Endothelial cell of umbilical vein (primary cell): ENCODE data around the gene ESPN. TPM values are rescaled to one million over a fixed set of nuclear protein-coding genes. Genes with fewer than 3 reads are reported as not detected.
A peak's percentile ranks its signal among the peaks of the same experiment; 100 is the strongest.

Experiments
- BruUV-seq: library from RNA; stranded (reverse); fragments of 400-500 nt; replicated peaks from 2 replicates; lab custom pipeline; 2021; lab: Mats Ljungman, UMichigan
- CTCF ChIA-PET: fragments of 300-600, 350-600 bp; sonication (Branson Sonifier 250); formaldehyde crosslinking; loops from one replicate; lab custom pipeline; 2021; ENCODE audit warnings: antibody characterized with exemption, inconsistent platforms; lab: Charles Lee
- POLR2A ChIA-PET: fragments of 300-600, 350-600 bp; sonication (Branson Sonifier 250); formaldehyde crosslinking; loops from one replicate; lab custom pipeline; 2021; ENCODE audit warnings: antibody characterized with exemption, inconsistent platforms; lab: Charles Lee
- DNase-seq: peaks from one replicate; pipeline ENCODE4 v3.0.0-alpha.2; 2011; ENCODE audit warnings: low read depth, low spot score
- FAIRE-seq: peaks from 2 replicates; lab custom pipeline; 2011; peaks lifted over from hg19 to GRCh38; lab: Jason Lieb, UNC
- H2AFZ ChIP-seq: 2 replicates; pipeline ENCODE4 v1.6.0; 2012; ENCODE audit warnings: low read depth, low read length, control low read depth, inconsistent platforms
- H3K27ac ChIP-seq: 2 replicates; pipeline ENCODE4 v1.5.1; 2011; ENCODE audit warnings: low read depth, mild to moderate bottlenecking, control low read depth, low read length, moderate library complexity; ENCODE audit not compliant: insufficient read depth
- H3K27me3 ChIP-seq, 2 experiments: 2 replicates each; pipeline versions ENCODE4 v1.6.0 to v1.6.1; 2011; ENCODE audit warnings: low read length in 2 of 2, mixed read lengths in 1 of 2; ENCODE audit not compliant: control insufficient read depth in 2 of 2, insufficient read depth in 2 of 2
- H3K36me3 ChIP-seq, 2 experiments: 2 replicates in 1 of 2; 3 replicates in 1 of 2; pipeline ENCODE4 v1.5.1; 2011; ENCODE audit warnings: low read length in 2 of 2, mild to moderate bottlenecking in 1 of 2, moderate library complexity in 1 of 2; ENCODE audit not compliant: control insufficient read depth in 2 of 2, insufficient read depth in 2 of 2; ENCODE audit errors: extremely low read depth in 1 of 2
- H3K4me1 ChIP-seq: 3 replicates; pipeline ENCODE4 v1.5.1; 2011; ENCODE audit warnings: mild to moderate bottlenecking, low read length; ENCODE audit not compliant: control insufficient read depth, insufficient read depth; ENCODE audit errors: extremely low read depth
- H3K4me2 ChIP-seq: 2 replicates; pipeline ENCODE4 v1.6.1; 2011; ENCODE audit warnings: low read length, control low read depth, mixed read lengths; ENCODE audit not compliant: insufficient read depth
- H3K4me3 ChIP-seq, 3 experiments: fragments of 200-600 bp in 1 of 3; sonication (generic), shearing (Covaris generic) in 1 of 3; replicated peaks in 1 of 3; 2 replicates each; pipeline ENCODE4 v1.5.1; 2011 to 2016; ENCODE audit warnings: control low read depth in 3 of 3, low read length in 3 of 3, mild to moderate bottlenecking in 2 of 3, inconsistent platforms in 1 of 3, low read depth in 1 of 3, moderate library complexity in 1 of 3; ENCODE audit not compliant: insufficient read depth in 1 of 3
- H3K79me2 ChIP-seq: 2 replicates; pipeline ENCODE4 v1.6.0; 2012; ENCODE audit warnings: low read length, inconsistent platforms; ENCODE audit not compliant: control insufficient read depth, insufficient read depth
- H3K9ac ChIP-seq: replicated peaks from 2 replicates; pipeline ENCODE3; 2011; ENCODE audit warnings: low read length, control low read depth; ENCODE audit not compliant: insufficient read depth; ENCODE audit errors: extremely low read depth
- H3K9me1 ChIP-seq: replicated peaks from 3 replicates; pipeline ENCODE4 v1.6.0; 2011; ENCODE audit warnings: mild to moderate bottlenecking, low read length; ENCODE audit not compliant: control insufficient read depth, insufficient read depth; ENCODE audit errors: extremely low read depth
- H3K9me3 ChIP-seq: replicated peaks from 2 replicates; pipeline ENCODE4 v1.5.1; 2012; ENCODE audit warnings: low read length, inconsistent platforms; ENCODE audit not compliant: control insufficient read depth, insufficient read depth
- H4K20me1 ChIP-seq: replicated peaks from 2 replicates; pipeline ENCODE3; 2011; ENCODE audit warnings: mild to moderate bottlenecking, low read length; ENCODE audit not compliant: control insufficient read depth, insufficient read depth; ENCODE audit errors: extremely low read depth
- EZH2 ChIP-seq: IDR thresholded peaks from 2 replicates; pipeline ENCODE4 v1.6.1; 2012; ENCODE audit warnings: borderline replicate concordance, low read depth, mild to moderate bottlenecking, moderate library complexity, low read length, inconsistent platforms; ENCODE audit not compliant: severe bottlenecking
- FOS ChIP-seq: IDR thresholded peaks from 2 replicates; pipeline ENCODE4 v1.6.1; 2011; ENCODE audit warnings: mild to moderate bottlenecking, low read length, moderate library complexity, borderline replicate concordance; ENCODE audit not compliant: insufficient read depth
- JUN ChIP-seq: IDR thresholded peaks from 2 replicates; pipeline ENCODE4 v1.6.1; 2011; ENCODE audit warnings: borderline replicate concordance, low read depth; ENCODE audit not compliant: insufficient read length, insufficient read depth
- dilution Hi-C: fragments of 300-500 bp; cut with MboI; formaldehyde crosslinking; loops from one replicate; pipeline ENCODE4 v1.15.0; 2019; ENCODE audit warnings: low sequenced_read_pairs; ENCODE audit not compliant: extremely low pct_ligation_motif_present
- intact Hi-C: fragments of 100-400 bp; cut with micrococcal nuclease; formaldehyde crosslinking; loops from one replicate; pipeline ENCODE4 v1.10.0; 2022
- polyA plus RNA-seq, 4 experiments: library from polyadenylated mRNA; depleted of rRNA in 3 of 4; stranded (reverse) in 3 of 4; unstranded in 1 of 4; fragments of >200 nt; gene quantifications; 2 replicates each; pipeline versions ENCODE4 v1.2.1 to v1.2.3, GENCODE V29; 2011 to 2012; ENCODE audit warnings: missing spikeins in 1 of 4
- total RNA-seq: library from RNA; stranded (reverse); gene quantifications from 2 replicates; pipeline ENCODE4 v1.2.3, GENCODE V29; 2021
- TF ChIP-seq, protein P1 (sequence below), 2 donors: IDR thresholded peaks; 1 replicate in 1 of 2; 2 replicates in 1 of 2; pipeline ENCODE4 v1.5.1; 2011; ENCODE audit warnings: low read length in 2 of 2, mild to moderate bottlenecking in 2 of 2, moderate library complexity in 2 of 2, control low read depth in 1 of 2, inconsistent platforms in 1 of 2, low read depth in 1 of 2; ENCODE audit not compliant: insufficient read depth in 1 of 2; ENCODE audit errors: extremely low read depth in 1 of 2

The ESPN gene
- total and polyA plus RNA-seq, 2 donors (not counting 3 experiments of a cell fraction or from before 2014, with no cell fraction given) = 0.54 to 0.71 TPM

DNA sequence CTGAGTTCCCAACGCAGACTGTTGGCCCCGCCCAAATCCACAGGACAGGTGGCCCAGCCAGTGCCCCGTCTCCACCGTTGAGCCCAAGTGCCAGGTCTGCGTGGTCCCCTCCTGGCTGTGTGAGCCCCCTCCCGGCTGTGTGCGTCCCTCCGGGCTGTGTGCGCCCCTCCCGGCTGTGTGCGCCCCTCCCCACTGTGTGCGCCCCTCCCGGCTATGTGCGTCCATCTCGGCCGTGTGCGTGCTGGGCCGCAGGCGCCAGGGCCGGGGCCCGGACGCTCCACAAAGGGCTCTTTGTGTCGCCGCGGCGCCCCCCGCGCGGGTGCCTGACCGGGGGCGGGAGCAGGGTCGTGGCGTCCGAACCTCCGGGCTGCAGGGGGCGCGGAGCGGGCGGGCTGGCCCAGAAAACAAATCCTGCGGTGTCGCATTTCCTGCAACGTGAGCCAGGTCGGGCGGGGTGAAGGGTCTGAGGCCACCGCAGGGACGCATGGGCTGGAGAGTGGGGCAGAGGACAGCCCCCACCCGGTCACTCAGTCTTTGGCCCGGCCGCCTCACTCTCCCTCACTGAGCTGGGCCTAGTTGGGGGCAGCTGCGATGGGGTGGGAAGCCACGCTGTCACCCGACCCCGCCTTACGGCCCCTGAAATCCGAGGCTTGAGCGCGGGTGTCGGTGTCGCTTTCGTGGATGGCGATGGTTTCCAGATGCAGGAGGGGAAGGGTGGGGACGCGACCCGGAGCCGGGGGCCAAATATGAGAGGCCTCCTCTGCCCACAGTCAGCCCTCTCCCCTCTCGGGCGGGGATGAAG is 22.6 kb downstream of the ESPN start:
- no peaks in the 10 kb centered on the region for H3K36me3 ChIP-seq
- dilution Hi-C loops (no loop called here), intact Hi-C loops (no loop called here)
- no peaks in the 10 kb centered on the region for H3K4me1 ChIP-seq
- no peak overlapping the region for H2AFZ ChIP-seq
- ChIA-PET CTCF (interaction anchor here (0.6 kb wide), 1 partner anchor 44 kb away, joined by 4 read pairs; the partner anchor contains the start of gene PLEKHG5), POLR2A (no interaction called here)
- no peak overlapping the region for H3K9ac ChIP-seq
- H3K4me2 ChIP-seq = no peak overlapping the region
- H3K4me3 ChIP-seq = no peak overlapping the region
- H3K79me2 ChIP-seq = no peaks in the 10 kb centered on the region
- H3K9me1 ChIP-seq = no peaks in the 10 kb centered on the region
- TF ChIP-seq JUN (no peak), FOS (no peak), EZH2 (peak; percentile 78)
- TF ChIP-seq, protein P1, sequence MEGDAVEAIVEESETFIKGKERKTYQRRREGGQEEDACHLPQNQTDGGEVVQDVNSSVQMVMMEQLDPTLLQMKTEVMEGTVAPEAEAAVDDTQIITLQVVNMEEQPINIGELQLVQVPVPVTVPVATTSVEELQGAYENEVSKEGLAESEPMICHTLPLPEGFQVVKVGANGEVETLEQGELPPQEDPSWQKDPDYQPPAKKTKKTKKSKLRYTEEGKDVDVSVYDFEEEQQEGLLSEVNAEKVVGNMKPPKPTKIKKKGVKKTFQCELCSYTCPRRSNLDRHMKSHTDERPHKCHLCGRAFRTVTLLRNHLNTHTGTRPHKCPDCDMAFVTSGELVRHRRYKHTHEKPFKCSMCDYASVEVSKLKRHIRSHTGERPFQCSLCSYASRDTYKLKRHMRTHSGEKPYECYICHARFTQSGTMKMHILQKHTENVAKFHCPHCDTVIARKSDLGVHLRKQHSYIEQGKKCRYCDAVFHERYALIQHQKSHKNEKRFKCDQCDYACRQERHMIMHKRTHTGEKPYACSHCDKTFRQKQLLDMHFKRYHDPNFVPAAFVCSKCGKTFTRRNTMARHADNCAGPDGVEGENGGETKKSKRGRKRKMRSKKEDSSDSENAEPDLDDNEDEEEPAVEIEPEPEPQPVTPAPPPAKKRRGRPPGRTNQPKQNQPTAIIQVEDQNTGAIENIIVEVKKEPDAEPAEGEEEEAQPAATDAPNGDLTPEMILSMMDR (IDR thresholded peaks at IDR 0.05; ENCODE audit: extremely low read depth in 1 of 2, insufficient read depth in 1 of 2, low read depth in 1 of 2, low read length in 2 of 2) = no peak
- FAIRE-seq (peak; percentile 66), DNase-seq (no peak)
- no peak overlapping the region for H3K27ac ChIP-seq
- BruUV-seq = no TSS peak
- H4K20me1 ChIP-seq = no peaks in the 10 kb centered on the region
- H3K27me3 ChIP-seq = peaks cover 38 to 44% of the 10 kb centered on the region in 2 experiments
- no peaks in the 10 kb centered on the region for H3K9me3 ChIP-seq
